ENCODE measurements around the gene SNX3.

DNA sequence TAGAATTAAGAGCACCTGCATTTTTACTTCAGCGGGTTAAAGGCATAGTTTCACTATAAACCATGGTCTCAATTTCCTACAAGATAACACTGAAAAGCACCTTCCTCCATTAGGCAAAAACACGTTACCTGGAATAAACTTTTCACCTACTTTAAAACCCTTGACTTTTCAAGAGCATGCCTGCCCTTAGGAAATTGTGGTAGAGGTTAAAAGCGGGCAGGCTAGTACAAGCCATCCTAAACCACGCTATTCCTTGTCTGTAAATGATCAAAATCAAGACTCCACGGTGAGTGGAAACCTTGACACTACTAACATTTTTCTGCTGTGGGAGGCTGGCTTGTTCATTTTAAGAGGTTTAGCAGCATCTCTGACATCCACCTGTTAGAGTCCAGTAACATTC lies 51.1 kb downstream of the SNX3 start:
- no peak for TF ChIP-seq EZH2 (IDR thresholded peaks at IDR 0.05)
- TF ChIP-seq, protein P1, sequence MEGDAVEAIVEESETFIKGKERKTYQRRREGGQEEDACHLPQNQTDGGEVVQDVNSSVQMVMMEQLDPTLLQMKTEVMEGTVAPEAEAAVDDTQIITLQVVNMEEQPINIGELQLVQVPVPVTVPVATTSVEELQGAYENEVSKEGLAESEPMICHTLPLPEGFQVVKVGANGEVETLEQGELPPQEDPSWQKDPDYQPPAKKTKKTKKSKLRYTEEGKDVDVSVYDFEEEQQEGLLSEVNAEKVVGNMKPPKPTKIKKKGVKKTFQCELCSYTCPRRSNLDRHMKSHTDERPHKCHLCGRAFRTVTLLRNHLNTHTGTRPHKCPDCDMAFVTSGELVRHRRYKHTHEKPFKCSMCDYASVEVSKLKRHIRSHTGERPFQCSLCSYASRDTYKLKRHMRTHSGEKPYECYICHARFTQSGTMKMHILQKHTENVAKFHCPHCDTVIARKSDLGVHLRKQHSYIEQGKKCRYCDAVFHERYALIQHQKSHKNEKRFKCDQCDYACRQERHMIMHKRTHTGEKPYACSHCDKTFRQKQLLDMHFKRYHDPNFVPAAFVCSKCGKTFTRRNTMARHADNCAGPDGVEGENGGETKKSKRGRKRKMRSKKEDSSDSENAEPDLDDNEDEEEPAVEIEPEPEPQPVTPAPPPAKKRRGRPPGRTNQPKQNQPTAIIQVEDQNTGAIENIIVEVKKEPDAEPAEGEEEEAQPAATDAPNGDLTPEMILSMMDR (IDR thresholded peaks at IDR 0.05) = no peak

Data from neural progenitor cell (in vitro differentiated cells).